HG02610 (cell line): ENCODE data around the gene SZRD1.
A peak's percentile ranks its signal among the peaks of the same experiment; 100 is the strongest.

Source experiments
- ATAC-seq: cut with Tn5 transposase; IDR thresholded peaks from one replicate; pipeline ENCODE4 v1.9.1; 2021; ENCODE audit warnings: mild to moderate bottlenecking, moderate library complexity; ENCODE audit not compliant: unreplicated experiment

Gene SZRD1

DNA sequence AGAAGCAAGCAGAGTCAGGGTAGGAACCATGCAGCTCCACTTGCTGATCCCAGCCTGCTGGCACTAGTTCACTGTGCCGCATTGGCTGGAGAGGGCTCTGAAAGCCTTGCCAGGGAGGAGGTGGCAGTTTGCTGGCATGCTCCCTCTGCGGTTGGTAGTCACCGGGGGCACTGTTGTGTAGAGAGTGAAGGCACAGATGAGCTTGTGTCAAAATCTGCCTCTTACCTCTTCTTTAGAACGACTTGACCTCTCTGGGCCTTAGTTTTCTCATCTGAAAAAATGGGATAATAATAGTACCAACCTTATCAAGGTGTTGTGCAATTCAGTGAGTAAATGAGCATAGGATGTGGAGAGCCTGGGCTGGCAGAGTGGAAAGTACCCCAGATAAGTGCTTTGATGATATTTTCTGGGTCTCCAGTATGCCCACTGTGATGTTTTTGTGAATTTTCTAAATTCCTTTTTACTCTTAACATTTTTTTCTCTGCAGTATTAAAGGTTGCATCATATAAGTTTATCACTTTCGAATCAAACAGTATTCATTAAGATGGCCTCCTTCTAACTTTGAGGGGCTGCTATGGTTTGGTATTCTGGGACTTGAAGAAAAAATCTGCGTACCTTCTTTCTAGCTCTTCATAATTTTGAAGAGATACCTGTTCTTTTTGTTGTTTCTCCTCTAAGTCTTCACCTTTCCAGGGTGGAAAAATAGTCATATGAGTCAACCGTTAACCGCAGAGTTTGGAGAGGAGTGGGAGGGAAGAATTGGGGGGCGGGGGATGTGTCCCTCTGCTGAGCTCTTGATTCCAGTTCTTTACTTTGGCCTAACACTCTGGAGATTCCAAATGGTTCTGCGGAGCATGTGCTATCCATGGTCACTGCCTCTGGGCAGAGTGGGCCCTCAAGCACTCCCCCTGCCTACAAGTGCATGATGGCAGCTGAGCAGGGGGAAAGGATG lies 26.8 kb downstream of the SZRD1 start:
- no peak for ATAC-seq

DNA sequence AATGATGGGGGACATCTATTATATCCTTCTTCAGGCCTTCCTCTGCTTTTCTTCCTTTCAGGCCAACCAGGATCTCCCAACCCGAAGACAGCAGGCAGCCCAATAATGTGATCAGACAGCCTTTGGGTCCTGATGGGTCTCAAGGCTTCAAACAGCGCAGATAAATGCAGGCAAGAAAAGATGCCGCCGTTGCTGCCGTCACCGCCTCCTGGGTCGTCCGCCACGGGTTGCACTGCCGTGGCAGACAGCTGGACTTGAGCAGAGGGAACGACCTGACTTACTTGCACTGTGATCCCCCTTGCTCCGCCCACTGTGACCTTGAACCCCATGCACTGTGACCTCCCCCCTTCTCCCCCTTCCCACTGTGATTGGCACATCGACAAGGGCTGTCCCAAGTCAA lies 27.9 kb downstream of the SZRD1 start:
- ATAC-seq = no peak

DNA sequence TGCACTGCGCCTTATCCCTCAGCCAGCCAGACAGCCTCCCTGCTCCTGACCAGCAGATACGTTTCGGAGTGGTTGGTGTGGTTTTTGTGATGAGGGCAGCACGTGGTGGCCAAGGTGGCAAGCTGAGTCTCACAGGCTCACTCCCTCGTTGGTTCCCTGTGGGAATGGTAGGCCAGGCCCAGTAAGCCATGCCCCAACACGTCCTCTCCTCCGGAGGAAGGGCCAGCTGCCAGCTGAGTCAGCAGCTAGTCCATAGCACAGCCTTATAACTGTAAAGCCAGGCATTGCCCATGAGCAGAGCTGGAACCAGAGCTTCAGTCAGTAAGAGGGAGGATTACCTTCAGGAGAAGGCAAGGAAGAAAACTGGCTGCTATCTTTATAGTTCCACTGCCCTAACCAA lies 29.5 kb downstream of the SZRD1 start:
- ATAC-seq = no peak

DNA sequence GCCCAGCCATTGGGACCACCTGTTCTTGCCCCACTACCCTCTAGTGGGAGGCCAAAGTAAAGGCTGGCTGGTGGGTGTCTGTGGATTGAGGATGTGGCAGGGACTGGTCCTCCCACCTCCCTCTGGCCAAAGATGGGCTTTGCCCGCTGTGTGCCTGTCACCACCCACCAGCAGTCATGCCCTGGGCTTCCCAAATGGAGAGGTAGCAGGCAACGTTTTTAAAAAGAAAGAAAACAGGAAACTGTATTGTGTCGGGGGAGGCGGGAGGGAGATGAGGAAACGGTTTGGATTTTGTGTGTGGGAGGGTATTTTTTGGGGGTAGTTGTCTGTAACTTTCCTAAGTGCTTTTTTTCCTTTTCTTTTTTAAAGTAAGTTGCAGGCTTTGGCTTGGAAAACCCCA lies 30.1 kb downstream of the SZRD1 start:
- no peak for ATAC-seq

DNA sequence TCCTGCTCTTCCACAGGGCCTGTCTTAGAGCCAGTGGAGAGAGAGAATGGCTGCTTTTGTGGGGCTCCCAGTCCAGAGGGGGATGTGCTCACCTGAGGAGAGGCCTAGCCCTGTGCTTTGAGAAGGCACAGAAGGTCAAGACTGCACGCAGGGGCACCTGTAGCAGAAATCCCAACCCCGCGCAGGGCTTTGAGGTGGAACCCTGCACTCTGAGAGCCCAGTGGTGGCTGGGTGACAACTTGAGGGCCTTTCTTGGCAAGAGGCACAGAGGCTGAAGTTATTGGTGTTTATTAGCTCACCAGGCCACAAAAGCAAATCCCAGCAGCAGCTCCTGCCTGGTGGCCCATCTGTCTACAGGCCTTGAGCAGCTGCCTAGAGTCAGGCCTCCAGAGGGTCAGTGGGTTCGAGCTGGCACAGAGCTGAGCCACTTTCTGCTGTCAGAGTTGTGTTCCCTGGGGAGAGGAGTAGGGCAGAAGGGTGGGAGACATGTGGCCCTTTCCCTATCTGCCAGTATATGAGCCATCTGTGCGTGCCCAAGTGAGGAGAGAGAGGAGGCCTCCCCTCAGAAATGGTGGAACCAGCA lies 31.4 kb downstream of the SZRD1 start:
- ATAC-seq = no peak

DNA sequence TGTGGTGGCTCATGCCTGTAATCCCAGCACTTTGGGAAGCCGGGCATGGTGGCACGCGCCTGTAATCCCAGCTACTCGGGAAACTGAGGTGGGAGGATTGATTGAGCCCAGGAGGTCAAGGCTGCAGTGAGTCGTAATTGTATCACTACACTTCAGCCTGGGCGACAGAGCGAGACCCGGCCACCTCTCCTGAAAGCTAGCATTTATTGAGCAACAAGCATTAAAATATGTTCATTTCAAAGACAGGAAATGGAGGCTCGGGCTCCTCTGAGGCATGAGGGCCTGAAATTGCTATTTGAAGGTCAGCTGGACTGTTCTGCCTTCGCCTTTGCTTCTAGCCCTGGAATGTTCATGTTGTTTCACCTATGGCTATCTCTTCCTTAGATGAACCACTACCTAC lies 35.7 kb downstream of the SZRD1 start:
- no peak for ATAC-seq

DNA sequence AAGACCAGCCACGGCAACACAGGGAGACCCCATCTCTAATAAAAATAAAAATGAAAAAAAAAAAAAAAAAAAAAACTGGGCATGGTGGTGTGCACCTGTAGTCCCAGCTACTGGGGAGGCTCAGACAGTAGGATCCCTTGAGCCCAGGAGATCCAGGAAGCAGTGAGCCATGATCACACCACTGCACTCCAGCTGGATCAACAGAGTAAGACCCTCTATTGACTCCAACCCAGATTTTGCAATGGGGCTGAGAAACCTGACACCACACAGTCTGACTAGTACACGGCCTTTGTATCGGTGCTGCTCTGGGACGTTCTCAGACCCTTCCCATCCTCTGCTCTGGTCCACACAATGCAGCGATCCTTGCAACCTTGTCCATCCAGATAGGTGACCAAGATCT lies 38.4 kb downstream of the SZRD1 start:
- ATAC-seq = no peak

DNA sequence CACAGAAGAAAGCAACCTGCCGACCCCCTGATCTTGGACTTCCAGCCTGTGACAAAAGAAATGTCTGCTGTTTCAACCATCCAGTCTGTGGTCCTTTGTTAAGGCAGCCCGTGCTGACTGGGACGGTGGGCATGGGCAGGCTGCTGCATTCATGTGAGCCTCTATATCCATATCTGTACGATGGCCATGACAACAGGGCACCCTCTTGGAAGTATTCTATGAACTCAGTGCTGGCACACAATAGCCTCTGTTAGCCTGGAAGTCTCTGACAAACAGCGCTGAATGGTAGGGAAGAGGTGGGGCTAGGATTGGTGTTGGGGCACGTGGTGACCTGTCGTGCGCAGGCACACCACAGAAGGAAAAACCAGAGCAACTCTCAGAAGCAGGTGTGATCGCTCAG lies 39.8 kb downstream of the SZRD1 start:
- ATAC-seq = no peak

DNA sequence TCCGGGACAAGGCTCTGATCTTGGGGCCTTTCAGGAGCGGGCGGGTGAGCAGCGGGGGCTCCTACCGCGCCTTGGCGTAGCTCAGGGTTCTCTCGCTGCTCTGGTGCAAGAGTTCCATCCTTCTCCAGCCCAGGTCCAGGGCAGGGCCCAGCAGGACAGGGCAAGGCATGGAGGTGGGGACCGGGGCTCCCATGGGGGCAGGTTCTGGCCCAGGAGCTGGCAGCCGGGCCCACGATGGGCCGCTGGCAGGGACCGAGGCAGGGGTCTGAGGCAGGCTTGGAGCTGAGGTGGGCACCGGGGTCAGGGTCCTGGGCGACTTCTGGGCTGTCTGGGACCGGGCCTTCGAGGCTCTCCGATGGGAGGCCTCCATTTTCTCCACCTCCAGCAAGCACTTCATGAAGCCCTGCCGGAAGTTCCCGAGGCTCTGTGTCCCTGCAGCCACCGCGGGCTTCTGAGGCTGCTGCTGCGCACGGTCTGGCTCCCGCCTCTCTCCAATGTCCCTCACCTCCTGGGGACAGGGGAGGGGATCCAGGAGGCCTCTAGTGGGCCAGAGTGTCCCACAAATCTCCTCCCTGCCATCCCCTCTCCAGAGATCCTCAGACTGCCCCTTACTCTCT lies 42.6 kb downstream of the SZRD1 start:
- no peak for ATAC-seq

DNA sequence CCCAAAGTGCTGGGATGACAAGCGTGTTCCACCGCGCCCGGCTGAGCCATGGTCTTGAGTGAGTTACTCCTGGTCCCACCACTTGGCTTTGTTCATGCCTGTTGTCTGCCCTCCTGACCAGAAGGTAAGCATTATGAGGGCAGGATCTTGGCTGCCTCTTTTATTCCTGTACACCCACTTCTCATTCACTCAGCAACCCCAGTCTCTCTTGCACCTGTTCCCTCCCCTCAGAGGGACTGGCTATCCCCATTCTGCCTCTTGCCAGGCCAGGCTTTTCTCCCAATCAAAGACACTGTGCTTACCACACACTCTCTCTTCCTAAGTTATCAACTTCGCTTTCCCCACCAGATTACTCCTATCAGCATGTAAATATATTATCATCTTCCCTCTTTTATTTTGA lies 43.8 kb downstream of the SZRD1 start:
- ATAC-seq = no peak

DNA sequence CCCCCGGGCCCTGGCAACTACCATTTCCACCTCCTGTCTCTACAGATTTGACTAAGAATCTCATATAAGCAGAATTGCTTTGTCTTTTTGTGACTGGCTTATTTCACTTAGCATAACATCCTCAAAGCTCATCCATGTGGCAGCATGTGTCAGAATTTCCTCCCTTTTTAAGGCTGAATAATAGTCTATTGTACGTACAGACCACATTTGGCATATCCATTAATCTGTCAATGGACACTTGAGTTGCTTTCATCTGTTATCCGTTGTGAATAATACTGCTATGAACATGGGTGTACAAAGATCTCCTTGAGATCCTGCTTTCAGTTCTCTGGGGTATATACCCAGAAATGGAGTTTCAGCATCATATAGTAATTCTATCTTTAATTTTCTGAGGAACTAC lies 46.1 kb downstream of the SZRD1 start:
- no peak for ATAC-seq

DNA sequence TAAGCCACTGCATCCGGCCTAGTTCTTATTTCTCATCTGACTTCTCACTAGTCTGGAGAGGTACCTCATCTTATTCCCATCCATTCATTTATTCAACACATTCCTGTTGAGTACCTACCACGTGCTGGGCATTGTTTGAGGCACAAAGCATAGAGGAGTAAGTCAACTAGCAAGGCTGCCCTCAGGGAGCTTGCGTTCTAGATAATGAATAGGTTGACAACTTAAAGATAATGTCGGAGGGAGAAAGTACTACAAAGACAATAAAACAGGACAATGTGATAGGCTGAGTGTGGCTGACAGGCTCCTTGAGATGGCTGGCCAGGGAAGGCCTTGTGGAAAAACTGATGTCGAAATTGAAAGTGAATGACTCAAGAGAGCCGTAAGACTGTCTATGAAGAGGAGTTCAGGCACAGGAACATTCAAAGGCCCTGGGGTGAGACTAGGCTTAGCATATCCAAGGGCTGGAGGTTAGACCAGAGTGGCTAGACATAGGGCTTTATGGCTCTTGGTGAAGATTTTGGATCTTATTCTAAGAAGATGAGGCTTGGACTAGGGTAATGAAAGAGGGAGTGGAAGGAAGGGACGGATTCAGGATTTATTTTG lies 51.9 kb downstream of the SZRD1 start:
- ATAC-seq = no peak

DNA sequence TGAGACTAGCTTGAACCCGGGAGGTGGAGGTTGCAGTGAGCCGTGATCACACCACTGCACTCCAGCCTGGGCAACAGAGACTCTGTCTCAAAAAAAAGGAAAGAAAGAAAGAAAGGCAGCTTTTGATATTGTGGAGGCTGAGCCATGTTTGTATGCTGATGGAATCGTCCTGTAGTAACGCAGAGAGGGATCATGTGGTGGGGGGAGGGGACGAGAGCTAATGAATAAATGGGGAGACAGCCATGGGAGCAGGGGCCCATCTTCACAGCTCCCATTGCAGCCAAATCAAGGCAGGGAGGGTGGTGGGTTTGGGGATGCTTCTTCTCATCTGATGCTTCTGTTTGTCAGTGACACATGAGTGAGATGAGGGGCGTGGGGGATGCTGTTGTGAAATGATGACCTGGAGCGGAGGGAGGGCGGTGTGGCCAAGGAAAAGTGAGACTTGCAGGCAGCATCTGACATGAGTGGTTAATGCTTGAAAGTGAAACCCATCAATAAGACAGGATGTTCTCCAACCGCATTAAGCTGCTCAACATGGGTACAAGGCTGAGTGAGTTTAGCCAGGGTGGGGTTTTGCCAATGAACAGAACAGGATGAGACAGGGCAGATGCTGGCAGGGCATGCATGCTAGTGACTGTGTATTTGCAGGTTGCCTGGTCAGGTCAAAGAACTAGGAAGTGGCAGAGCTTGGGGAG lies 53.5 kb downstream of the SZRD1 start:
- ATAC-seq = peak; percentile 88

DNA sequence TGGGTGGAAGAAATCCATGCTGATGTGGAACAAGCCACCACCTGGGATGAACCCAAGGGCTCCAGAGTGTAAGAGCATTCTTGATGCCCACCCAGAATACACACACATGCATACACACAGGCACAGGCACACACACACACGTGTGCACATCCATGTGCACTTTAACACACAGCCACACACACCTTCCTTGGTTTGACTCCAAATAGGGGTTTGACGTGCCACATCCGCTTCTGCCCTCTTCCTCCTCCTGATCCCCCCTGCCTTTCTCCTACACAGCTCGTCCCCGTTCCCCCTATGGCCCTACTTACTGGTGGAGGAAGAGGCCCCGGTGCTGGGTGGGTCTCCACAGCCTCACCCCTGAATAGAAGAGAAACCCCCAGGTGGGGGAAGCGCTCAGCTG lies 54.2 kb downstream of the SZRD1 start:
- ATAC-seq = no peak

DNA sequence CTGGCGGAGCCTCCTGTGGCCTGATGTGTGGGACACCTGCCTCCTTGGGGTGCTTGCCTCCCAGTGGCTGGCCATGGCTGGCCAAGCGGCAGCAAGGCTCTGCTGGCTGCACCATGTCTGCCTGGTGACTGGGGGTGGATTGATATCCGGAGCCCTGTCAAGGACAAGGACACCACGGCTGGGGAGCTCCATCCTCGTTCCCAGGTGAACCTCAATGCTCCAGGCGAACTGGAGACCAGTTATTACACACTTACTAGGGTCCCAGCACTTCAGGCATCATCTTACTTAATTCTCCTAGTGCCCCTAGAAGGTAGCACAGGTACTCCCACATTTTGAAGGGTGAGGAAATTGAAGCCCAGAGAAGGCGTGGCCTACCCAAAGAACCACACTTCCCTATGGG lies 55.0 kb downstream of the SZRD1 start:
- ATAC-seq = no peak

DNA sequence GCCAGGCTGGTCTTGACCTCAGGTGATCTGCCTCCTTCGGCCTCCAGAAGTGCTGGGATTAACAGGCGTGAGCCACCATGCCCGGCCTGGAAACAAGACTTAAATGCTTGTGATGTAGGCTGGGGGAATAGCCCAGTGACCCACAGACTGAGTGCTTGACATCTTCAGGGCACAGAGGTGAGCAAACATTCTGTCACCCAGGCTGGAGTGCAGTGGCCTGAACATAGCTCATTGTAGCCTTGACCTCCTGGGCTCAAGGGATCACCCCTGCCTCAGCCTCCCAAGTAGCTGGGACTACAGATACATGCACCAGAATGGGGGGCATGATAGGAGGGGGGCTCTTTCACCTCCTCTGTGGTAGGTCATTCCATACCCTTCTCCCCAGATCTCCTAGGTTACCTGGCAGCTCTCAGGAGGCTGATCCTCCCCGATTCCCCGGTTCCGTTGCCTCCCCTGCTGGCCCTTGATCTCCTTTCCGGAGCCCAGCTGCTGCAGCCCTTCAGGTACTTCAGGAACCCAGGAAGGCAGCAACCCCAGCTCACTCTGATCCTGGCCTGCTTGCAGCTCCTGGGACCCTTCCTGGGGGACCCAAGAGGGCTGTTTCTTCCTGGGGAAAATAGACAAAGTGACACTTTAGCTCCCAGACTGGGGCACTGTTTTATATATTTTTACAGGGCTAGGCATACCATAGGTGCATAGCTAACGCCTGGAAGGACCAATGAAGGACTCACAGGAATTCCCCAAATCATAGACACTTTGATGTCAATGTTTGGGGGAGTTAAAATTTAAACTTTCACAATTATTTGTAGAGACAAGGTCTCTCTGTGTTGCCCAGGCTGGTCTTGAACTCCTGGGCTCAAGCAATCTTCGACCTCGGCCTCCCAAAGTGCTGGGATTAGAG lies 58.3 kb downstream of the SZRD1 start:
- ATAC-seq = no peak

DNA sequence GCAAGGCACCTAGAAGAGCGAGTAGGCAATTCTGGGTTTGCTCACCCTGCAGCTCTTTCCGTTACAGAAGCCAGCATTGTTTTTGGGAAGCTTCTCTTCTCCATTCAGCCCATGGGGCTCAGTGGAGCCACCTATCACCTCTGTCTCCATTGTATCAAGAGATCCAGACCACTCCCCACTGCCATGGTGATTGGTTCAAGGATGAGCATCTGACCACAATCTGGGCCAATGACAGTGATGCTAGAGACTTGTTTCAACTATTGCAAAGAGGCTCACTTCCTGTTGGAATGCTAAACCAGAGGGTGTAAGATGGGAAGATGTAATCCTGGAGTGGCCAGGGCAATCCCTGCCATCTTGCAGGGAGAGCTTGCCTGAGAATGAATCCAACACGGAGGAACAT lies 63.6 kb downstream of the SZRD1 start:
- no peak for ATAC-seq

DNA sequence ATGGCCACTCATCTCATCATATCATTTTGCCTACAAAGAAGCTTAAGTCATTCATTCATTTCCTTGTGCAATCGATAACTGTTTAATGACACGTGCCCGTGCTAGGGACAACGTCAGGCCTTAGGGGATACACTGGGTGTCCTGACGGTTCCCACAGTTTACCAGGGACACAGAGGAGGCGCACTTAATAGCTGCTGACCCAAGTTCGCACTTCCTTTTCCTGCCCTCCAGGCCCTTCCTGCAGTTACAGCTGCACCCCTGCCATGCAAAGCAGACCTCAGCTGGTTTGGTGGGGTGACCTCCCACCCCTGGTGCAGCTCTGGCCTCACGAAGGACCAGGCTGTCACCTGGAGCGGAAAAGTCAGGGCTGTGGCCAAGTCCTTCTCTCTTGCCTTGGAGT lies 66.0 kb downstream of the SZRD1 start:
- ATAC-seq = no peak

DNA sequence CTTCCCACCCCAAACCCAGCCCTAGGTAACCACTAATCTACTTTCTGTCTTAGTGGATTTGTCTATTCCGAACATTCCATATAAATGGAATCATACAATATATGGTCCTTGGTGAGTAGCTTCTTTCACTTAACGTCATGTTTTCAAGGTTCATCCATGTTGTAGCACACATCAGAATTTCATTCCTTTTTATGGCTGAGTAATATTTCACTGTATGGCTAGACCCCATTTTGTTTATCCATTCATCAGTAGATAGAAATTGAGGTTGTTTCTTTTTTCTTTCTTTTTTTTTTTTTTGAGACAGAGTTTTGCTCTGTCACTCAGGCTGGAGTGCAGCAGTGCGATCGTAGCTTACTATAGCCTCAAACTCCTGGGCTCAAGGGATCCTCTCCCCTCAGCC lies 67.0 kb downstream of the SZRD1 start:
- ATAC-seq = no peak

DNA sequence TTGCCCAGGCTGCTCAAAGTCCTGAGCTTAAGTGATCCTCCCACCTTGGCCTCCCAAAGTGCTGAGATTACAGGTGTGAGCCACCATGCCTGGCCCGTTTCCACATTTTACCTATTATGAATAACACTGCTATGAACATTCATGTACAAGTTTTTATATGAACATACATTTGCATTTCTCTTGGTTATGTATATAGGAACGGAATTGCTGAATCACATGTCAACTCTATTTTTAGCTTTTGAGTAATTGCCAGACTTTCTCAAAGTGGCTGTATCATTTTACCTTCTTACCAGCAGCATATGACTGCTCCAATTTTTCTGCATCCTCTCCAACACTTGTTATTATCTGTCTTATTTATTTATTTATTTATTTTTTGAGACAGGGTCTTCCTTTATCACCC lies 67.5 kb downstream of the SZRD1 start:
- no peak for ATAC-seq
